ENCODE results near the gene HMGCL.
"Not testable (repeated sequence)": the region's sequence is repeated elsewhere in the genome, so short reads cannot be mapped to it uniquely, and the experiment has no call there.

HMGCL gene

GRCh38 chr1:23797478-23798448 is 27.5 kb downstream of the HMGCL start:
- DNase-seq, result no peak

DNA sequence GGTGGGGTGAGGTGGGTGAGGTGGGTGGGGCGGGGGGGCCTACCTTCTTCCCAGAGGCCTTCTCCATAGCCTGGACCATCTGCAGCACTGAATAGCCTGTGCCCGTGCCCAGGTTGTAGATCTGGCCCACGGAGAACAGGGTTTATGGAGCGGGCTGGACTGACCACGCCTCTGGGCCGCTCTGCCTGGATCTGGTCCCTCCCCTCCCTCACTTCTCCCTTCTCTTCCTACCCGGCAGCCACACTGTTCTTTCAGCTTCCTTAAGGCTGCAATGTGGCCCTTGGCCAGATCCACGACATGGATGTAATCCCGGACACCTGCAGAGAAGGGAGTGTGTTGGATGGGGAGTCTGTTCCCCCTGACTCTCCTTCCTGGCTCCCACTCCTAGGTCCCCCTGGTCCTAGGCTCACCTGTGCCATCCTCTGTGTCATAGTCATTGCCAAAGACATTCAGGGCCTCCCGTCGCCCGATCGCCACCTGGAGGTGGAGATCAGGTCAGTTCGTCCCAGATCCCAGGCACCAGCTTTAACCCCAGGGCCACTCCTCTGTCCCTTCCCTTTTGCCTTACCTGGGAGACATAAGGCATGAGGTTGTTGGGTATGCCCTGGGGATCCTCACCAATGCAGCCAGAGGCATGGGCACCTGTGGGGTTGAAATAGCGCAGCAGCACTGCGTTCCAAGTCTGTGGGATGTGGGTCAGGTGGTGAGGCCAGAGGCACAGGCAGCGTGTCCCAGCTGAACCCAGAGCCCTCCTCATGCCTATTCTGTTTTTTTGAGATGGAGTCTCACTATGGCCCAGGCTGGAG is 28.6 kb downstream of the HMGCL start:
- no peak for DNase-seq

GRCh38 chr1:23795676-23796465 is 29.4 kb downstream of the HMGCL start:
- no peak for DNase-seq

DNA sequence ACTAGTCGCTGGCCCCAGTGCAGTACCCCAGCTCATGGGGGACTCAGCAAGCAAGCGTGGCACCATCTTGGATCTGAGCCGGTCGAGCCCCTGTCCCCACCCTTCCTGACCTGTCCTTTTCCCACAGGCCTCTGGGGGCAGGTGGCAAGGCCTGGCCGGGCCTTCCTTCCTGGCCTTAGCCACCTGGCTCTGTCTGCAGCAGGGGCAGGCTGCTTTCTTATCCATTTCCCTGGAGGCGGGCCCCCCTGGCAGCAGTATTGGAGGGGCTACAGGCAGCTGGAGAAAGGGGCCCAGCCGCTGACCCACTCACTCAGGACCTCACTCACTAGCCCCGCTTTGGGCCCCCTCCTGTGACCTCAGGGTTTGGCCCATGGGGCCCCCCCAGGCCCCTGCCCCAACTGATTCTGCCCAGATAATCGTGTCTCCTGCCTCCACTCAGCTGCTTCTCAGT is 30.5 kb downstream of the HMGCL start:
- not testable (repeated sequence) for DNase-seq

GRCh38 chr1:23793861-23794731 is 31.1 kb downstream of the HMGCL start:
- DNase-seq, result no peak

DNA sequence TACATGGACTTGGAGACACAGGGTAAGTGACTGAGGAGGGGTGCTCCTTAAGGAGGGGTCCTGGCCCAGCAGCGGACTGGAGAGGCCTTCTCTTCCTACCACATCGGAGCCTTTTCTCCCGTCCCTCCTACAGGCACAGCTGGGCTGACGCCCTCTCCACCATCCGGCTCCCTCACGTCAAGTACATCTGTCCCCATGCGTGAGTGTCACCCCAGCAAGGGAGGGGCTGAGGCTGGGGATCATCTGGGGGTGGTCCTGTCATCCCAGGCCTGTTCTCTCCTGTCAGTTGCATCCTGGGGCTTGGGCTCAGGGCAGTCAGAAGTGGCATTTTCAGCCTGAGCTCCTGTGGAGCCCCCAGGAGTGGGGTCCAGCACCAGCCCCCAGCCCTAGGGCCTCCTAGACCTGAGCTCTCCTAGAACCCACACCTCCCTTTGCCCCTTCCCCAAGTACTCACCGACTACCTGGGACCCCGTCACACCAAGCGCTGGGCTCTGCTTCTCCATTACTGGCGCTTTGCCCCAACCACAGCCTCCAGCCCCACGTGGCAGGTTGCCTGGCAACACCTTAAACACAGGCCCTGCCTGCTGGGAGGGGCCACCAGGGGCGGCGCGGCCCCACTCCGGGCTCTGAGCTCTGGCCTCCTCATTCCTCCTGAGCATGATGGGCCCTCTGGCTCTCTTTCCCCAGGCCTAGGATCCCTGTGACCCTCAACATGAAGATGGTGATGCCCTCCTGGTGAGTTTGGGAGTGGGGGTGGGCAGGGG is 32.0 kb downstream of the HMGCL start:
- no peak for DNase-seq

GRCh38 chr1:23792151-23792945 is 32.9 kb downstream of the HMGCL start:
- no peak for DNase-seq

DNA sequence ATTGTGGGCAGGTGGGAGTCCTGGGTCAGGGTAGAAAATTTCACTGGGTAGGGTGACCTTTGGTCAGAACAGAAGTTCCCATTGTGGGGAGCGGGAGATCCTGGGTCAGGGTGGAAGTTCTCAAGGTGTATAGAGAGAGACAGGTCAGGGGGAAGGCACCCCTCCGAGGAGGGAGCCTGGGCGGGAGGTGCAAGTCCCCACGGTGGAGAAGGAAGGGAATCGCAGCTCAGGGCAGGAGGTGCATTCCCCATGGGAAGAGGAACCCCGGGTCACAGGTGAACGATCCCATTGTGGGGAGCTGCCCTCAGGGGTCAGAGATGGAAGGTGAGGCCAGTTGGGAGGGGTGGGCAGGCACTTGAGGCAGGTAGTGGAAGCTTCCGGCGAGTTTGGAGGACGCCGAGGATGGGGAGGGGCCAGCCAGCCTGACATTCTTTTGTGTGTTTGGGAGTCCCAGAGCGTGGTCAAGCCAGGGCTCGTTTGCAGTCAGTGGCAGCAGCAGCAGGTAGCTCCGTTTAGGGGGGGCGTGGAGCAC is 33.6 kb downstream of the HMGCL start:
- peak; percentile 44 for DNase-seq

DNA sequence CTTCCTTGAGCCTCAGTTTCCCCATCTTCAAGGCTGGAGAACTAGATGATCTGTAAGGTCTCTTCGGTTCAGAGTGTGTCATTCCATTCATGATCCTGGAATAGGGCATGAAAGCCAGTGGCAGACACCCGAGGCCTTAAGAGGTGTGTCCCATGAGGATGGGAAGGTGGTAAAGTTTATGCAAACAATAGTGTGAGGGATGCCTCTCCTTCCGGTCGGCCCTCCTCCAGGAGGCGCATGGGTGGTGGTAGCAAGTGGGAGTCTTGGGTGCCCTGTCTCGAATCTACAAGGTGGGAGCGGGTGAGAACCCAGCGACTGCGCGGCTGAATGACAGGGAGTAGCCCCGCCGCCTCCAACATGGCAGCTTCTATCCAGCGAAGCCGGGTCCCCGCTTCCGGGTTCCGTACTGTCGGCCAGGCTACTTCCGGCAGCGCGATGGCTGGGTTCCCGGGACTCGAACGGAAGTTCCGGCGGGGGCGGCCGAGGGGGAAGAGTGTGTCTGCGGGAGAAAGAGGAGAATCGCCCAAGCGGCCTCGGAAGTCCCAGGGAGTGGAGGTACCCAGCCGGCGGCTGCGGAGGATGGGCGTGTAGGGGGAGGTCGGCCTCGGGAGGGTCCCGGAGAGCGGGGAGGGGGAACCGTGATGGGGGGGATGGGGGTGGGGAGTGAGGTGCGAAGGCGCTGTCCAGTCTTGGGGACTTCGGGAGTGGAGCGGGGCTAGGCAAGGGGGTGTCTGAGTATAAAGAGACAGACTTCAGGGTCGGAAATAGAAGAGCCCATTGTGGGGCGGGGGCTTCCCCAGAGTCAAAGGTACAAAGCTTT is 34.3 kb downstream of the HMGCL start, which contains the start of gene LYPLA2:
Gene LYPLA2, plus strand, starts transcription at position 450 of the 820 bp plus-strand sequence. CDS start 1,538 bp downstream, outside the sequence.
- DNase-seq, result peak; percentile 87

GRCh38 chr1:23788695-23789094 is 36.5 kb downstream of the HMGCL start:
- DNase-seq, result no peak

DNA sequence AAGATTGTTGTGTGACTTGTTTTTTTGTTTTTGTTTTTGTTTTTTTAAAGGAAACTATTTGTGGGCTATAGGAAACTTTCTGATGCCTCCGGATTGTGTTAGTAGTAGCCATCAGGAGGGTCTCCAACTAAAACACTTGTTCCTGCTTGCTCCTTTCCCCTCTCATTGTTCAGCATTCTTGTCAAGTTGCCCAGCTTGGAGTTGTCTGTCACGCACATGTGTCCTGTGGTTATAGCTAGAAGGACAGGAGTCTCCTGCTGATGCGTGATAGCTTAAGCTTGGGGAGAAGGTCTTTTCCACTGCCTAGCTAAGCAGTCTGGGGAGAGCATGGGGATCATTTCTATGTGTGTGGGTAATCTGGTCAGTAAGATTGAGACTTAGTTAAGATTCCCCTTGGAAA is 37.5 kb downstream of the HMGCL start:
- DNase-seq, result no peak

- no peak for DNase-seq
These were observed 40.4 kb downstream of the HMGCL start for GRCh38 chr1:23784846-23785245.

DNA sequence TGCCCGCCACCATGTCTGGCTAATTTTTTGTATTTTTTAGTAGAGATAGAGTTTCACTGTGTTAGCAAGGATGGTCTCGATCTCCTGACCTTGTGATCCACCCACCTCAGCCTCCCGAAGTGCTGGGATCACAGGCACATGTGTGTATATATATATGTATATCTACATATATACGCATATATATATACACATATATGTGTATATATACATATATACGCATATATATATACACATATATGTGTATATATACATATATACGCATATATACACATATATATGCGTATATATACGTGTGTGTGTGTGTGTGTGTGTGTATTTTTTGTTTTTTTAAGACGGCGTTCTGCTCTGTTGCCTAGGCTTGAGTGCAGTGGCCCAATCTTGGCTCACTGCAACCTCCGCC is 42.1 kb downstream of the HMGCL start:
- not testable (repeated sequence) for DNase-seq

DNA sequence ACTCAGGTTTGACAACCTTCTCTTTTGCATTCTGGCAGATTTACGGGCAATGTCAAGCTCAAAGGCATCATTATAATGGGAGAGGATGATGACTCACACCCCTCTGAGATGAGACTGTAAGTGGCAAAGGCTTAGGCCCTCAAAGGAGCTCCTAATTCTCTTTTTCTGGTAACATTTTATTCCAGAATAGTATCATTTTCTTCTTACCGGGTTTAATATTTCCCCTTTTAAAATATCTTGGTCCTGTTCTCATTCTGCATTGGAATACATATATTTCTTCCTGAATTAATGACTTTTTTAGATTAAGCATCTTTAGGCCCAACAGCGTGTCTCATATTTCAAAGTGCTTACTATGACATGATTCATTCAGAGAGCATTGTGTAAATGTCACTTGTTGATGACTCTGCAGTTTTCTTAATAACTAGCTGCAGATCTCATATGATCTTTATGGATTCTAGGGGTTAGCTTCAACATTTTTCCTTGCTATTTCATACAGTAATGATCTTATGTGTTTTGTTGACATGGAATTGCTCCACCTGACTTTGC is 45.3 kb downstream of the HMGCL start:
- DNase-seq, result no peak

GRCh38 chr1:23777979-23778814 is 47.0 kb downstream of the HMGCL start, which contains the start of gene PITHD1:
Gene PITHD1 (plus strand): TSS chr1:23778418. CDS start chr1:23778516, 98 bp downstream.
- peak; percentile 86 for DNase-seq

DNA sequence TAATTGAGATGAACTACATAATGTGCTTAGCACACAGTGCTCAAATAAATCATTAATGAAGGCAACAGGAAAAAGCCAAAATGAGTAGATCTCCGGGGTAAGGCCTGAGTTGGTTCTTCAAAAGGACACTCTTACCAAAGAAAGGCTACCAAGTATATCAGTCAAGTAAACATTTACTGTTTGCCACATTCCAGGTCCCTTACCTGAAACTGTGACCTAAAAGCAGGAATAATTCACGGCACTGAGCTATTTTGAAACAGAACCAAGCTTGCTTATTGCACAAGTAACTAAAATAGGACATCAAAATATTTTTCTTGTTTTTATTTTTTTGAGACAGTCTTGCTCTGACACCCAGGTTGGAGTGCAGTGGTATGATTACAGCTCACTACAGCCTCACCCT is 49.0 kb downstream of the HMGCL start:
- DNase-seq, result no peak

DNA sequence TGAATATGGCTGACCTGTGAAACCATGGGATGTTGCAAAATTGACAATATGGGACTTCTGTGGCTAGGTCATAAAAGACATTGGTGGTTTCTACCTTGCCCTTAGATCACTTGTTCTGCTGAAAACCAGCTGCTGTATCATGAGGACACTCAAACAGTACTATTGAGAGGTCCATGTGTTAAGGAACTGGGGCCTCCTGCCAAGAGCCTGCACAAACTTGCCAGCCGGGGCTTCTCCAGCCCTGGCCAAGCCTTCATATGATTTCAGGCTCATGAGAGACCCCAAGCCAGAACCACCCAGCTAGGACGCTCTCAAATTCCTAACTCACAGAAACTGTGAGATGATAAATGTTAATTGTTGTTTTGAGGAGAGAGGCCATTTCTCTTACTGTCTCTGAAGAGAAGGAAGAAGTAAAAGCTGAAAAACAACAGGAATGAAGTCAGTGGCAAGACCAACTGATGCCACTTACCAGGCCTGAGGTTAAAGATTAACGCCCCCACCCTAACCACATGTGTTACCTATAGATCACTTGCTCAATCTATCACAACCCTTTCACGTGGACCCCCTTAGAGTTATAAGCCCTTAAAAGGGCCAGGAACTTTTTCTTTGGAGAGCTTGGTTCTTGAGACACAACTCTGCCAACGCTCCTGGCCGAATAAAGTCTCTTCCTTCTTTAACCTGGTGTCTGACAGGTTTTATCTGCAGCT is 50.9 kb downstream of the HMGCL start:
- no peak for DNase-seq

All from NCI-H146 (cell line).